Astrocyte (in vitro differentiated cells and primary cell): Measurements from ENCODE around the gene MPP2.

ENCODE experiments used
- EZH2 ChIP-seq: IDR thresholded peaks from 2 replicates; pipeline ENCODE4 v1.6.1; 2012; ENCODE audit warnings: mild to moderate bottlenecking, low read length, inconsistent platforms; ENCODE audit not compliant: insufficient read depth
- TF ChIP-seq, protein P1 (sequence below): IDR thresholded peaks from 2 replicates; pipeline ENCODE4 v1.5.1; 2011; ENCODE audit warnings: low read depth, mild to moderate bottlenecking, inconsistent platforms, low read length, moderate library complexity; ENCODE audit not compliant: insufficient read depth

DNA sequence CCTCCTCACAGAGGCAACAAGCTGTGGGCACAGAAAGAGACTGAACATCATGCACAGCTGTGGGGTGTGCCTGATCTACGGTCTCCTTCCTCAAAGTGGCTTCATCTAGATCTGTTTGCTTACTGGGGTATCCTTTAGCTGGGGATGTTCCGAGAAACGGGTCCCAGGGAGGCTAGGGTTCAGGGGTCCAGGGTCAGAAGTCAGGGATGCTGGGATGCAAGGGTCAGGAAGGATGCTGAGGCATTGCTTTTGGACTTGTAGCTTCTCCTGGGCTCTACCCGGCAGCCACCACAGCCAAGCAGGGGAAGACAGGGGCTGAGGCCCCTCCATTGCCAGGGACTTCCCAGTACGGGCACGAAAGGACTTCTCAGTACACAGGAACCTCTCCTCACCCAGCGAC, 53.8 kb downstream of the MPP2 start:
- TF ChIP-seq, protein P1, sequence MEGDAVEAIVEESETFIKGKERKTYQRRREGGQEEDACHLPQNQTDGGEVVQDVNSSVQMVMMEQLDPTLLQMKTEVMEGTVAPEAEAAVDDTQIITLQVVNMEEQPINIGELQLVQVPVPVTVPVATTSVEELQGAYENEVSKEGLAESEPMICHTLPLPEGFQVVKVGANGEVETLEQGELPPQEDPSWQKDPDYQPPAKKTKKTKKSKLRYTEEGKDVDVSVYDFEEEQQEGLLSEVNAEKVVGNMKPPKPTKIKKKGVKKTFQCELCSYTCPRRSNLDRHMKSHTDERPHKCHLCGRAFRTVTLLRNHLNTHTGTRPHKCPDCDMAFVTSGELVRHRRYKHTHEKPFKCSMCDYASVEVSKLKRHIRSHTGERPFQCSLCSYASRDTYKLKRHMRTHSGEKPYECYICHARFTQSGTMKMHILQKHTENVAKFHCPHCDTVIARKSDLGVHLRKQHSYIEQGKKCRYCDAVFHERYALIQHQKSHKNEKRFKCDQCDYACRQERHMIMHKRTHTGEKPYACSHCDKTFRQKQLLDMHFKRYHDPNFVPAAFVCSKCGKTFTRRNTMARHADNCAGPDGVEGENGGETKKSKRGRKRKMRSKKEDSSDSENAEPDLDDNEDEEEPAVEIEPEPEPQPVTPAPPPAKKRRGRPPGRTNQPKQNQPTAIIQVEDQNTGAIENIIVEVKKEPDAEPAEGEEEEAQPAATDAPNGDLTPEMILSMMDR: no peak
- TF ChIP-seq EZH2: no peak
